Measurements from ENCODE around the gene GSC.

DNA sequence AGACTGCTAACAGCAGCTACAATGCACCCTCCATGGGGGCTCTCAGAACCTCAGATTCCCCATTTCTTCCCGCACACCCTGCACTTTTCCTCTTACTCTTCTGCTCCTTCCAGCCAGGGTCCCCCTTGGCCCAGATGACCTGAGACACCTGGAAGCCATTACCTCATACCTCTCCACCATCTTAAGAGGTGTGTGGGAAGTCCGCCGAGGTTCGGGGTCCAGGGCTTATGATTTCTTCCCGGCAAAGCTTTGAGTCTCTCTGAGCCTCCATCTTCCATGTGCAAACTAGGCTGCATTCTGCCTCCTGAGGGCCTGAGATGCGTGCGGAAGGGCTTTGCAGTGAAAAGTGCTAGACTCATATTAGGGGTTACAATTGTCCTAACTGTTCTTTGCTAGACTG is 5.3 kb downstream of the GSC start:
- TF ChIP-seq, protein P1, sequence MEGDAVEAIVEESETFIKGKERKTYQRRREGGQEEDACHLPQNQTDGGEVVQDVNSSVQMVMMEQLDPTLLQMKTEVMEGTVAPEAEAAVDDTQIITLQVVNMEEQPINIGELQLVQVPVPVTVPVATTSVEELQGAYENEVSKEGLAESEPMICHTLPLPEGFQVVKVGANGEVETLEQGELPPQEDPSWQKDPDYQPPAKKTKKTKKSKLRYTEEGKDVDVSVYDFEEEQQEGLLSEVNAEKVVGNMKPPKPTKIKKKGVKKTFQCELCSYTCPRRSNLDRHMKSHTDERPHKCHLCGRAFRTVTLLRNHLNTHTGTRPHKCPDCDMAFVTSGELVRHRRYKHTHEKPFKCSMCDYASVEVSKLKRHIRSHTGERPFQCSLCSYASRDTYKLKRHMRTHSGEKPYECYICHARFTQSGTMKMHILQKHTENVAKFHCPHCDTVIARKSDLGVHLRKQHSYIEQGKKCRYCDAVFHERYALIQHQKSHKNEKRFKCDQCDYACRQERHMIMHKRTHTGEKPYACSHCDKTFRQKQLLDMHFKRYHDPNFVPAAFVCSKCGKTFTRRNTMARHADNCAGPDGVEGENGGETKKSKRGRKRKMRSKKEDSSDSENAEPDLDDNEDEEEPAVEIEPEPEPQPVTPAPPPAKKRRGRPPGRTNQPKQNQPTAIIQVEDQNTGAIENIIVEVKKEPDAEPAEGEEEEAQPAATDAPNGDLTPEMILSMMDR (IDR thresholded peaks at IDR 0.05) = no peak
- no peak for TF ChIP-seq EZH2 (IDR thresholded peaks at IDR 0.05)

Data from neural progenitor cell (in vitro differentiated cells).